ENCODE results near the gene DLGAP1. TPM values are rescaled to one million over a fixed set of nuclear protein-coding genes. Genes with fewer than 3 reads are reported as not detected.

DLGAP1 gene
- total and polyA plus RNA-seq, 10 of the 15 experiments (the other 5 are each of a cell fraction or from before 2014, with no cell fraction given): 0.23 to 27.6 (median 1.9) TPM

GRCh38 chr18:3510896-3511295, 944.2 kb downstream of the DLGAP1 start:
- 78% methylated on average over 4 of the region's 4 CpGs for WGBS (ENCODE audit: insufficient coverage, insufficient replicate concordance, low lambda C conversion rate, missing lambda C conversion rate)
- FAIRE-seq: no peak
- Histone ChIP-seq H3K79me2 (ENCODE audit: control insufficient read depth, insufficient read depth, low read length) (no peaks in the 10 kb centered on the region), H3K4me2 (ENCODE audit: control insufficient read depth, insufficient read depth) (no peak overlapping the region), H2AFZ (ENCODE audit: control insufficient read depth, low read depth, low read length) (no peak overlapping the region), H3K9me3 (replicated peaks; ENCODE audit: control insufficient read depth, insufficient read depth, low read length) (no peaks in the 10 kb centered on the region; the same call in 2 of the 3 replicates), H3K9ac (ENCODE audit: control insufficient read depth, insufficient read depth, low read length) (no peak overlapping the region), H3K36me3 (ENCODE audit: control insufficient read depth in 2 of 2, insufficient read depth in 2 of 2, low read length in 1 of 2) (no peaks in the 10 kb centered on the region), H3K4me1 (ENCODE audit: control insufficient read depth, insufficient read depth, low read length) (peaks cover 9% of the 10 kb centered on the region), H3K4me3 (no peak overlapping the region), H3K27ac (ENCODE audit: control insufficient read depth, insufficient read depth) (no peak overlapping the region), H3K27me3 (replicated peaks in 1 of 2; ENCODE audit: control insufficient read depth in 2 of 2, insufficient read depth in 2 of 2, low read length in 1 of 2) (no peaks in the 10 kb centered on the region), H4K20me1 (ENCODE audit: control insufficient read depth, insufficient read depth) (no peaks in the 10 kb centered on the region)
- POLR2A ChIA-PET: no interaction called here
- SMC1A ChIA-PET (ENCODE audit: uncharacterized antibody, unreplicated experiment): interaction anchor here (0.9 to 3.6 kb wide), 4 partner anchors 13 to 74 kb away, joined by 3 to 14 read pairs (median 4); no protein-coding TSS in a partner anchor
- intact Hi-C loops (cut with micrococcal nuclease; ENCODE audit: unreplicated experiment): no loop called here
- no peak for ATAC-seq
- no TSS peak for BruUV-seq (replicated peaks)
- RAD21 ChIA-PET (ENCODE audit: unreplicated experiment): interaction anchor here (1.5 kb wide), 1 partner anchor 83 kb away, joined by 6 read pairs; no protein-coding TSS in a partner anchor
- CTCF ChIA-PET: interaction anchor here (1.7 kb wide), 1 partner anchor 16 kb away, joined by 4 read pairs; no protein-coding TSS in a partner anchor
- DNase-seq (ENCODE audit: low read depth, low spot score): no peak
- TF ChIP-seq TCF12 (IDR thresholded peaks at IDR 0.05; ENCODE audit: low read depth, low read length): no peak
- no peak for TF ChIP-seq ZBTB33 (IDR thresholded peaks at IDR 0.05)
- no peak for TF ChIP-seq ZZZ3 (IDR thresholded peaks at IDR 0.05; ENCODE audit: control insufficient read depth, insufficient read length, low read depth)
- no peak for TF ChIP-seq CREM (IDR thresholded peaks at IDR 0.05; ENCODE audit: low read depth)
- no peak for TF ChIP-seq ZNF24 (IDR thresholded peaks at IDR 0.05)
- no peak for TF ChIP-seq USF2 (IDR thresholded peaks at IDR 0.05; ENCODE audit: borderline replicate concordance, low read depth, low read length)
- TF ChIP-seq BCL11A (IDR thresholded peaks at IDR 0.05; ENCODE audit: low read depth, low read length): no peak
- no peak for TF ChIP-seq BCL3 (IDR thresholded peaks at IDR 0.05; ENCODE audit: borderline replicate concordance, insufficient read depth, low read depth, low read length, poor library complexity, severe bottlenecking)
- TF ChIP-seq ELK1 (IDR thresholded peaks at IDR 0.05; ENCODE audit: low read depth, low read length): no peak
- TF ChIP-seq ESRRA (IDR thresholded peaks at IDR 0.05; ENCODE audit: low read length): no peak
- no peak for TF ChIP-seq BACH1 (IDR thresholded peaks at IDR 0.05; ENCODE audit: borderline replicate concordance)
- TF ChIP-seq EZH2 (IDR thresholded peaks at IDR 0.05; ENCODE audit: borderline replicate concordance, control insufficient read depth, low read depth, low read length): no peak
- TF ChIP-seq SIN3A (IDR thresholded peaks at IDR 0.05; ENCODE audit: low read depth, low read length): no peak
- in situ Hi-C loops (cut with MboI): no loop called here
